NCI-H2196 (cell line): Measurements from ENCODE around the gene CBLN3.

ENCODE experiments used
- DNase-seq: peaks from one replicate; lab custom pipeline; 2025; ENCODE audit not compliant: unreplicated experiment; lab: John Stamatoyannopoulos, UW

The CBLN3 gene

GRCh38 chr14:24426912-24427536, 2.4 kb downstream of the CBLN3 start:
- DNase-seq = no peak

- DNase-seq = no peak
Measured at GRCh38 chr14:24426150-24426911, 3.1 kb downstream of the CBLN3 start.

- DNase-seq = peak; percentile 29
Measured at GRCh38 chr14:24425704-24426103, 3.8 kb downstream of the CBLN3 start.

- DNase-seq = no peak
Measured at GRCh38 chr14:24422694-24423601, 6.5 kb downstream of the CBLN3 start.

- DNase-seq = no peak
Measured at GRCh38 chr14:24422261-24422660, 7.2 kb downstream of the CBLN3 start.

- DNase-seq = no peak
Measured at GRCh38 chr14:24418492-24418873, 11.0 kb downstream of the CBLN3 start.

GRCh38 chr14:24417832-24418491, 11.5 kb downstream of the CBLN3 start:
- no peak for DNase-seq

GRCh38 chr14:24416932-24417619, 12.4 kb downstream of the CBLN3 start:
- no peak for DNase-seq

GRCh38 chr14:24416254-24416931, 13.1 kb downstream of the CBLN3 start:
- no peak for DNase-seq

GRCh38 chr14:24415421-24416253, 13.8 kb downstream of the CBLN3 start:
- DNase-seq = no peak

- DNase-seq = no peak
Measured at GRCh38 chr14:24414732-24415420, 14.6 kb downstream of the CBLN3 start.

- DNase-seq = no peak
Measured at GRCh38 chr14:24414077-24414476, 15.4 kb downstream of the CBLN3 start.

- DNase-seq = peak; percentile 14
Measured at GRCh38 chr14:24411443-24412389, 17.8 kb downstream of the CBLN3 start.

GRCh38 chr14:24409956-24410355, 19.5 kb downstream of the CBLN3 start:
- no peak for DNase-seq

GRCh38 chr14:24409192-24409591, 20.3 kb downstream of the CBLN3 start:
- no peak for DNase-seq

GRCh38 chr14:24408764-24409163, 20.7 kb downstream of the CBLN3 start:
- no peak for DNase-seq

GRCh38 chr14:24407608-24408325, 21.7 kb downstream of the CBLN3 start:
- no peak for DNase-seq
